Measurements from ENCODE around the gene OR2A5.
"Not testable (repeated sequence)": the region's sequence is repeated elsewhere in the genome, so short reads cannot be mapped to it uniquely, and the experiment has no call there.

OR2A5 gene

GRCh38 chr7:144036302-144036885 is 12.4 kb upstream of the OR2A5 start:
- DNase-seq: no peak

- no peak for DNase-seq
Measured at GRCh38 chr7:144037414-144038035, 11.2 kb upstream of the OR2A5 start.

GRCh38 chr7:144038887-144039286 is 9.9 kb upstream of the OR2A5 start:
- no peak for DNase-seq

- DNase-seq: peak in 1 of 2 experiments; percentile 48
Measured at GRCh38 chr7:144049491-144049890, 743 bp downstream of the OR2A5 start.

- no peak for DNase-seq
Measured at GRCh38 chr7:144050093-144050492, 1.3 kb downstream of the OR2A5 start.

GRCh38 chr7:144050884-144051283 is 2.1 kb downstream of the OR2A5 start:
- DNase-seq: not testable (repeated sequence)

GRCh38 chr7:144057954-144058353 is 9.2 kb downstream of the OR2A5 start:
- no peak for DNase-seq

GRCh38 chr7:144063710-144064109 is 15.0 kb downstream of the OR2A5 start:
- DNase-seq: peak; percentile 25 to 34

- DNase-seq: no peak
Measured at GRCh38 chr7:144069511-144069910, 20.8 kb downstream of the OR2A5 start, which contains the start of gene OR2A25. TSS of gene OR2A25 (plus strand) at chr7:144069811. CDS start at chr7:144074220, 4,409 bp downstream.

- DNase-seq: no peak
Measured at GRCh38 chr7:144069953-144070352, 21.2 kb downstream of the OR2A5 start.

GRCh38 chr7:144074374-144074773 is 25.6 kb downstream of the OR2A5 start:
- no peak for DNase-seq

- DNase-seq: no peak
Measured at GRCh38 chr7:144085978-144086377, 37.2 kb downstream of the OR2A5 start, which contains the start of gene OR2A12. TSS of gene OR2A12 (plus strand) at chr7:144086278. CDS start at chr7:144095108, 8,830 bp downstream.

- DNase-seq: no peak
Measured at GRCh38 chr7:144086730-144087129, 38.0 kb downstream of the OR2A5 start.

- no peak for DNase-seq
Measured at GRCh38 chr7:144087230-144087629, 38.5 kb downstream of the OR2A5 start.

- DNase-seq: no peak
Measured at GRCh38 chr7:144090667-144091066, 41.9 kb downstream of the OR2A5 start.

- no peak for DNase-seq
Measured at GRCh38 chr7:144098776-144099175, 50.0 kb downstream of the OR2A5 start.

GRCh38 chr7:144100607-144101006 is 51.9 kb downstream of the OR2A5 start:
- no peak for DNase-seq

- DNase-seq: no peak
Measured at GRCh38 chr7:144102041-144102440, 53.3 kb downstream of the OR2A5 start.

- no peak for DNase-seq
Measured at GRCh38 chr7:144105211-144105610, 56.5 kb downstream of the OR2A5 start.

Measured in NCI-H1930 (cell line).